Stimulated activated CD4-positive, alpha-beta T cell treated with anti-CD3 and anti-CD28 coated beads, Interleukin-1b, Interleukin-23, amount 100 ng/mL, for 1 hour (primary cell): ENCODE measurements around the gene SCUBE2.

ENCODE experiments used
- DNase-seq, 2 donors: peaks; one replicate each; pipeline ENCODE4 v3.0.0-alpha.2; 2020; ENCODE audit warnings: low read depth in 2 of 2

The SCUBE2 gene

DNA sequence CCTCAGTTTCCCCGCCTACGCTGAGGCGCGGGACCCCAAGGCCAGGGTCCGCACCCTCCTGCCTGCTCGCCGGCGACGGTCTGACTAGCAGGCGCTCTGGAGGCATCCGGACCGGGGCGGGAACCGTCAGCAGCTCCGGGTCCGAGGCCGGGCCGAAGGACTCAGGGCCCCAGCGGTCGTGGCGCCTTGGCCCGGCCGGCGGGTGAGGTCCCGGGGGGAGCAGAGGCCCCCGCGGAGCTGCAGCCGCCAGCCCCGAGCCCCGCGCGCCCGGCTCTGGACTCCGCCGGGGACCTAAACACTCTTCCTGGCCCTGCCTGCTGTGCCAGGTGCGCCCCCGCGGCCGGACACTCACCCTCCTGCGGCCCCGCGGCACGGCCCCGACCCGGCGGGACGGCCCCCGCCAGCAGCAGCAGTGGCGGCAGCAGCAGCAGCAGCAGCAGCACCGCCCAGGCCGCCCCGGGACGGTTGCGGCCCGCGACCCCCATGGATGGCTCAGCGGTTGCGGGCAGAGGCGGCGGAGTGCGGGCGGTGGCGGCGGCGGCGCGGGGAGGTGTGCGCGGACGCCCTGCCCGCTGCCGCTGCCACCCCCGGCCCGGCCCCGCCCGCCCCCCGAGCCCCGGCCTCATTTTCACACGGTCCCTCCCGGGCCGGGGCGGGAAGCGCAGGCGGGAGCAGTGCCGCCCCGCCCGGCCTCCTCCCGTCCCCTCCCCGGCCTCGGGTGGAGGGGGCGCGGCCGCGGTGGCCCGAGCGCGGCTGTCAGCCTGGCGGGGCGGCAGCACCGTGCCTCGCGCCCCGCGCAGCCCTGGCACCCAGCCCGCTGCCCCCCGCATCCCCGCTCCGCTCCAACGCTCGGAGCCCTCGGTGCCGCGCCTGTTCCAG is at the start of gene SCUBE2:
SCUBE2 (minus strand) TSS at position 556 of the 879 bp plus-strand sequence; CDS start at position 485, 71 bp downstream.
- DNase-seq, result no peak

DNA sequence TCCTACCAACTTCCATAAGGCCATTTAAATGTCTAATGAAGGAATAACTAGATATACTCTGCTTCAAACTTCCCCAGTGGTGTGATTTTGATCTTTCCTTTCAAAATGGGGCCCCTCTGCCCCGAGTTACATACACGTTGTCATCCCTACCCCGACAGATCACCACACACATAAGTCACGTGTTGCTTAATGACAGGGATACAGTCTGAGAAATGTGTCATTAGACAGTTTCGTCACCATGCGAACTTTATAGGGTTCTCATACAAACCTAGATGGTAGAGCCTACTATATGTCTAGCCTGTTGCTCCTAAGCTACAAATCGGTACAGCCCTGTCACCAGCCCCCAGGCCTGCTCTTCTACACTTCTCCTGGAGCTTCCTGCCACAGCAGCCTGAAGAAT is 49.8 kb upstream of the SCUBE2 start:
- DNase-seq, result no peak

DNA sequence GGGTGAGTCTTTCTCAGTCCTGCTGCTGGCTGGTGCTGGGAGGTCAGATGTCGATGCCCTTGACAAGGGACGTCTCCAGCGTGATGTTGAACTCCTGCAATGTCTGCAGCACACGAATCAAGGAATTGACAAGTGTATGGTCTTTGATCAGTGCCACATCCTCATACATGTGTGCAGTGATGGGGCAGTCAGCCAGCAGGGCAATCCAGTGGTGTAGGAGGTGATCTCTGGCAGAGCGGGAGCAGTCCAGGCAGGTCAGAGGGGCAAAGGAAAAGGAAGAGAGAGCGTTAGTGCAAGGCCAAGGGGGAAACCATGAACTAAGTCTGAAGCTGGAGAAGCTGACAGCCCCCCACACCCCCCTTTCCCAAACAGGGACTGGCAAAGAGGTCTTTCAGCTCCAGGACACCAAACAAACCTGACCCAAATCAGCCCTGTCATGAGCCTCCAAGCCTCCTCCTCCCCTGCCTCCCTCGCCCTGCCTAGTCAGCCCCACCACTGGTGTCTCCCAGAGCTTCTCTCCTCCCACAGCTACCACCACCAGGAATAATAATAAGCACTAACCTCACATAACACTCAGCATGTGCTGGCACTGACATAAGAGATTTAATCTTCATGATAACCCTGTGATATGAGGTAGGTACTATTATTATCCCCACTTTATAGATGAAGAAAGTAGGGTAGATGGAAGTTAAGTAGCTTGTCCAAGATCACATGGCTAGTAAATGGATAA is 48.4 kb upstream of the SCUBE2 start:
- no peak for DNase-seq

DNA sequence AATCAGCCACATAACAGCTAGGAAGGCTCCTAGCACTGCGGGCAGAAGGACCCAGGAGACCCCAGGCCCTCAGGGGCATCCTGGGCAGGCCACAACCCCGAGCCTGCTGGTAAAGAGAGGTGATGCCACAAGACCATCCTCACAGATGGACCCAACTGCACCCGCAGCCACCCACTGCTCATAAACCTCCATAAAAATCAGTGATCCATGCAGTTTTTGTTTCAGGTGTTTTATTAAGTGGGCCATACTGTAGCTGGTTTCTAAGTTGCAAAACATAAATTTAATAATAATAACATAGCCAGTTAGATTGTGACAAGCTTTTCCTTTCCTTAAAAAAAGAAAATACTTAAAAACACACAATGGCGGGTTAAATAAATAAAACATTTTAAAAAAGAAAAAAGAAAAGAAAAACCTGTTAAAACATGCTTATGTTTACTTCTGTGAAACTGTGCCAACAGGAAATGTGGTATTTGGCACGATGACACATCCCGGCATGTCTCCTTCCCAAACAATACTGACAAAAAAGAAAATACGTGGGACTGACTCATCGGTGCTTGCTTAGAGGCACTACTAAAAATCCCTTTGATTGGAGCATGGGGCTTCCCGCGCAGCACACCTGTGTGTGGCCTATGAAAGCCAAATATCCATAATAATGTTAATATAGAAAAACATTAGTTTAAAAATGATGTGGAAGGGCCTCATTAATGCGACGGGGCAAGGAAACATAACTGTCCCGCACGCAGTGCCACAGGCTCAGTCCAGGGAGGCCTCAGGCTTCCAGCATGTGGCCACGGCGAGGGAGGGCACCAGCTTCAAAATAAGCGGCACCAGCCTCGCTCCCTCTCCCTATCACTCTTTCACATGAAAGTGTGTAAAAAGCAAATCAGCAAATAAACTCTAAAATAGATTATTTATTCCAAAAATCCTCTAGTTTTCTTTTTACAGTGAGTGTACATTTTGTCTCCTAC is 47.5 kb upstream of the SCUBE2 start:
- DNase-seq, result peak in 1 of 2 donors; percentile 1

DNA sequence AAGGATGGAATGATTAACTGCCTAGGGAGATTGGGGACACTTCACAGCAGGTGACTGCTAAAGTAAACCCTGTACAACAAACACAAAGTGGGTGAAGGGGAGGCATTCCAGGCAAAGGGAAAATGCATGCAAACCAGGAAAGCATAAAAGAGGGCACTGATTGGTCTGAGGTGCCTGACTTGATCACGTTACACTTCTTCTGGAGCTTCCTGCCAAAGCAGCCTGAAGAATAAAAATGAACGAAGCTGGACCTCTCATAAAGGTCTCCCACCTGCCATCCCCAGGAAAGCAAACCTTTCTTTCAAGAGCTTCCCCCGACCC is 46.7 kb upstream of the SCUBE2 start:
- no peak for DNase-seq

DNA sequence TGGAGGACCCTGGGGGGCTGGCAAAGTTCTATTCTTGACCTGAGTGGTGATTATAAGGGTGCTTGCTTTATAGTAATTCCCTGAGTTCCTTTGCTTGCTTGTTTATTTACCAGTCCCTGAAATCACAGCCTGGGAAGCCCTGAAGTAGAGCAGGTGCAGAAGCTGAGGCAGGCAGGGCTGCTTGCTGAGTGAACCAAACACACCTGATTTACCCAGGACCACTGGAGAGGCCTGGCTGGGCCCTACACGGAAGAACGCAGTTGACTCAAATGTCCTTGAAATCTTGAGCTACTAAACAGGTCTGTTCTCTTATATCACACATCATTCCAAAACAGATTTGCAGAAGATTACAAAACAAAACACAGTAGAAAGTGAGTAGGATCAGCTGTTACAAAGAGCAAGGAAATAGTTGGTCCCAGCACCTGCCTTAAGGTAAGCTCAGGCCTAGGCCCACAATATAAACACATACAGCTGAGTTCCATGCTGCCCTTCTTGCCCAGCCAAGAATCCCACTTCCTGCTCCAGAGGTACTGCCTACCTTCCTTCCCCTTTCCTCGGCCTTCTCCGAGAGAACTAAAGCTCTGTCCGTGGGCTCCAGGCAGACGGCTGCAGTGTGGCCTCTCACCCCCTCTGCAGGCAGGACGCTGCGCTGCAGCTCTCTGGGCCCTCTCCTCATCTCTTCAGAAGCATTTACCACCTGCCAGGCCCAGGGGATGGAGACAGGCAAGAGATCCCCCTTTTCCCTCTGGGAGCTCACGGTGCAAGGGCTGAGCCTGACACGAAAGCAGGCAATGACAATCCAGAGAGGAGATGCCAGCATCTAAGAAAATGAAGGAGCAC is 46.1 kb upstream of the SCUBE2 start:
- DNase-seq, result peak; percentile 21 to 52

DNA sequence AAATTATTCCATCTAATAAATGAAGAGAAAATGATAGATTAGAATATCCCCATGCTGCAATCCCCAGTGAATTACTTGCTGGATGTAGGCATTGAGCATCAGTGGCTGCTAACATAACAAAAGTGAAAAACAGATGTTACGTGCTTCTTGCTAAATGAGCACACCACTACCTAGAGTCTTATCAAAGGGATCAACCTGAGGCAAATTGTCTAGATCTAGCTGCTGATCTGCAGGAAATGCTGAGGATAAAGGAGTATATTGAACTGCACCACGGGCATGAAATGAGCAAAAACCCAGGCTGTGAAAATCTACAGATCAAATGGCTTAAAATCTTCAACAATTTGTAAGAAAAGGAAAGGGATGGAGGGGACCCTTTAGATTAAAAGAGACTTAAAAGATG is 45.3 kb upstream of the SCUBE2 start:
- DNase-seq, result no peak

DNA sequence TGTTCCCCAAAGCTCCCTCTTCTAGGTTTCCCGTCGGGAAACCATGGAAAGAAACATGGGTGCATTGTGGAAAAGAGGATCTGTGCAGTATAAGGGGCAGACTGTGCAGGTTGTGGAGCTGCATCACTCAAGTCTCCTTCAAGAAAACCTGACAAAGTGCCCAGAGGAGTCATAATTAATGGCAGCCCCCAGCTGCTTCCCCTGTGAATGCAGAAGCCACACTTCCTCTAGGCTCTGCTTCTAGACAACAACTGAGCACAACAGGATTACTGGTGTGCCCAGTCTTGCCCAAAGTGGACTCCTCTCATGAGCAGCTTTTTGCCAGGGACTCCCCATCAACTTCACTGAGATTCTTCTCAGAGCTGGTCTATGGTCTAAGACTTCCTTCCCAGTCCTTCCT is 42.6 kb upstream of the SCUBE2 start:
- no peak for DNase-seq

DNA sequence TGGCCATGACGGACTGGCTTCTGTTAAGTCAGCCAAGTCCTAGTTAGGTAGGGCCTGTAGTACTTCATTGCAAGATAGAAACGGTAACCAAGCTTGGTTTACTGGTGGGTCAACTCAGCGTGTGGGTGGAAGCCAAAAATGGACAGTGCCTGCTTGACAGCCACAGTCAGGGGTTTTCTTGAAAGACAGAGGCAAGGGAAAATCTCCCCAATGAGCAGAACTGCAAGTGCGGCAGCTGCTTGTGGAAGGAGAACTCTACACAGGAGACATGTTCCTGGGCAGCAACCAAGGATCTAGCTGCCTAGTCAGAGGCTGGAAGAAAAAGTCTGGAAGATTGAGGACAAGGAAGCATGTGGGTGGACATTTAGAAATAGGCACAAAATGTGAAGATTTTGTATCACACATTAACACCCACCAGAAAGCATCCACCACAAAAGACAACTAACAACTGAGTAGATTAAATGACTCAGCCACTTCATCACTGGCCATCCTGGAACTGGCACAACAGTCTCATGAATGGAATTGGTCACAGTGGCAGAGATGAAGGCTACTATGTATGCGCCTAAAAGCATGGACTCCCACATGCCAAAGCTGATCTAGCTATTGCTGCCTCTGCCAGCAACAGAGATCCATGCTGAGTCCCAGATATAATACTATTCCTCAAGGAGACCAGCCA is 40.9 kb upstream of the SCUBE2 start:
- no peak for DNase-seq

DNA sequence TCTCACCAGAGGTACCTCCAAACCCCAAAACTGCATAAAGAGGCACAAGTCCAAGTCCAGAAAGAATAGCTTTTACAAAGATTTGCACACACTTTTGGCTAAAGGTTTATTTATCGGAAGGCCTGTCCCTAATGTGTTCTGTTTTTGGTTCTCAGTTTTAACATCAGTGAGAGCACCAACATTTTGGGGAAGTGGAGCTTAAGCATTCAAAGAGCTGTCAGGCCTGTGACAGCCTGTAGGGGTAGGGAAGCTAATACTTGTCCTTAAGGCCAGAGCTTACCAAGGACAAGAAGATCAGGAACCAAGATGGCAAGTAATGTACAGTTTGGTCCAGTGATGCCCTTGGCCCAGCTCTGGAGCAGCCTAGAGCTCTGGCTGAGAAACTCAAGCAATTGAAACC is 38.9 kb upstream of the SCUBE2 start:
- no peak for DNase-seq

DNA sequence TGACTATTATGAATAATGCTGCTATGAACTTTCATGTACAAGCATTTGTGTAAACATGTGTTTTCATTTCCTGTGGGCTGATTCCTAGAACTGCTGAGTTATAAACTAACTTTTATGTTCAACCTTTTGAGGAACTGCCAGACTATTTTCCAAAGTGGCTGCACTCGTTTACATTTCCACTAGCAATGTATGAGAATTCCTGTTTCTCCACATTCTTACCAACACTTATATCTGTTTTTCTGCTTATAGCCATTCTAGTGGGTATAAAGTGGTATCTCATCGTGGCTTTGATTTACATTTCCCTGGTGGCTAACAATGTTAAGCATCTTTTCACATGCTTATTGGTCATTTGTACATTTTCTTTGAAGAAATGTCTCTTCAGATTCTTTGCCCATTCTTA is 35.2 kb upstream of the SCUBE2 start:
- no peak for DNase-seq

DNA sequence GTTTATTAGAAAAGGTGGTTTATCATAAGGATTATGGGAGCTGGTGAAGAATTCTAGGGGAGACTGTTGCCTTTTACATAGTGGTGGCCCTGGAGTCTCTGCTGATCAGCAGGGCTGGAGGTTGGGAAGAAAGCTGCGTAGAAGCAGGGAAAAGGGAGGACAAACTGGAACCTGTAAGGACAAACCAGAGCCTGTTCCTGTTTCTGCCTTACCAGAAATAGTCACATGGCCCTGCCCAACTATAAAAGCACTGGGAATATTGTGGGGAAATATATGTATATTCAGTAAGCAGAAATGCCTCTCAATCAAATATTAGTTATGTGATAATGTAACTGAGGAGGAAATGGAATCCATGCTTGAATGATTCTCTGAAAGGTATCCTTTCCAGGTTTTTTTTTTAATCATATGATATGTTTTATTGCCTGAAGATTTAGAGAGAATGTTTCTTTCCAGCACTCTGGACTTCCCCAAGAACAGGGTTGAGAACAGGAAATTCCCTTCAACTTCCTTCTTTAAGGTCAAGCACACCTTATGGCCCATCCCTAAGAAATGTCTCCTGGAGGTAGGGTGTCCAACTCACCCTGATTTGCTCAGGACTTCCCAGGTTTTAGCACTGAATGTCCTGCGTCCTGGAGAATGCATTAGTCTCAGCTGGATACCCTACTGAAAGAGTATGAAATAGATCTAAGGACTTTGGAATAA is 33.9 kb upstream of the SCUBE2 start:
- no peak for DNase-seq

DNA sequence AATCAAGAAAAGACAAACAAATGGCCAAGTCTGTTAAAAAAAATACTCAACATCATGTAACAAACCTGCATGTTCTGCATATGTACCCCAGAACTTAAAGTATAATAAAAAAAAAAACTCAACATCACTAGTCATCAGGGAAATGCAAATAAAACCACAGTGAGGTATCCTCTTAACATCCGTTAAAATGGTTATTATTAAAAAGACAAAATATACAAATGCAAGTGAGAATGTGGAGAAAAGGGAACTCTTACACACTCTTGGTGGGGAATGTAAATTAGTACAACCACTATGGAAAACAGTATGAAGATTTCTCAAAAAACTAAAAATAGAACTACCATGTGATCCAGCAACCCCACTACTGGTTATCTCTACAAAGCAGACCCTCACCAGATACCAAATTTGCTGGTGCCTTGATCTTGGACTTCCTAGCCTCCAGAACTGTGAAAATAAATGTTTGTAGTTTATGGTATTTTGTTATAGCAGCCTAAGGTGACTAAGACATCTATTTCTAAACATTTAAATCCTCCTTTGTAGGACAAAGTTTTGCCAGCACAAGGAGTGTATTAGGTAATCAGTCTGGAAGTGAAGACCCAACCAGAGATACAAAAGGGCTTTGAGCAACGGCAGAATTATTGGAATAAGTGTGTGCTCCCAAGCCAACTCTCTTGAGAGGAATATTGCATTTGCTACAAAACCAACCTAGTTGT is 32.4 kb upstream of the SCUBE2 start:
- DNase-seq, result no peak

DNA sequence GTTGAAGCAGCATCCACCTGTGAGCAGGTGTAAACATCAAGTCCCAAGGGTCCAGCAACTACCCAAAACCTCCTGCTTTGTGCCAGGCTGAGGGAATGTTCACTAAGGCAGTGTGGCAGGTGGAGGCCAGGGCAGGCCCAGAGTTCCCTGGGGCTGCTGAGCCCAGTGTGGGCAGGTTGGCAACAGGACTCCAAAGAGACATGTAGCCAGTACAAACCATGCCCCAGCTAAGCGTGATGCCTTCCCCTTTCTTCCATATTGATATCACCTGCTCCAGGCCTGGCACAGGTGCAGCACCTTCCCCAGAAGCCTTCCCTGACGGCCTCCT is 30.0 kb upstream of the SCUBE2 start:
- DNase-seq, result no peak

DNA sequence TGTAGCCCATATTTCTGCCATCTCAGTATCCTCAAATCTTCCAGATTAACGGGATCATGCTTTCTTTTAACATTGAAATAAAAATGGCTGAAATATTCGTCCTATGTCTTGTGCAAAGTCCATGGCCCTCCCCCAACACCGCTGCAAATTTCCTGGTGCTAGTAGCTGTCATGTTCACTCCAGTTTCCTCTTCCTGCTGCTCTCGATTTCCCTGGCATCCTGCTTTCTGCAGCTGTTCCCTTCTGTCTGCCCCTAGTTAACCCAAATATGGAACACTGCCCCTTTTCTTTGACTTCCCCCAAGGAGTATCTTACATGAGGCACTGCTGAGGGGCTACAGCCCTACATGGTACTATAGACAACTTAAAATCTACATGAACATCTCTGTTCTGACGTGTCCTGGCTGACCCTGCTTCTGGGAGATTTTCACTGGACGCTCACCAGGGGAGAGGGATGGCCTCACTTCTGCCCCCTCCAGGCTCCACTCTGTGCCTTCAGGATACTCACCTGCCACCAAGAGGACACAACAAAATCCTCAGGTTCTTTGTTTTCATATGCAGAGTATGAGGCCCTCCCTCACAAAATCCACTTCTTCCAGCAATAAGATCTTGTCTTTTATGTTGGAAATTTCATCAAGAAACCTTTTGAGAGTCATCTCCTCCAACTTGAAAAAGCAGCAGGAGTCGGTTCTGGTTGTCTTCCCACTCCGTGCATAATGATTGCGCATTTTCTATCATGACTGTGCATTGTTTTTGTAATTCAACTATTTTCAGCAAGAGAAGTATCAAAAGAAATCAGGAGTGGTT is 29.5 kb upstream of the SCUBE2 start:
- no peak for DNase-seq

DNA sequence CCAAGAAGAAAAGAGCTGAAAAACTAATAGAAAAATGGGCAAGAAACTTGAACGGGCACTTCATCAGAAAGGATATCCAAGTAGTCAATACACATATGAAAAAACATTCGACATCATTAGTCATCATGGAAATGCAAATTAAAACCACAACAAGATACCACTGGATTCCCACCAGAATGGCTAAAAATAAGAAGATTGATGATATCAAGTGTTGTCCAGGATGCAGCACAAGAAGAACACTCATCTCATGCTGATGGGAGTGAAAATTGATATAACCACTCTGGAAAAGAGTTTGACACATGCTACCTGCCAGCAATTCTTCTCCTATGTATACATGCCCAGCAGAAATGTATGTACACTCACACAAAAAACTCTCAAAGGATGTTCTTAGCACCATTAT is 26.9 kb upstream of the SCUBE2 start:
- no peak for DNase-seq

DNA sequence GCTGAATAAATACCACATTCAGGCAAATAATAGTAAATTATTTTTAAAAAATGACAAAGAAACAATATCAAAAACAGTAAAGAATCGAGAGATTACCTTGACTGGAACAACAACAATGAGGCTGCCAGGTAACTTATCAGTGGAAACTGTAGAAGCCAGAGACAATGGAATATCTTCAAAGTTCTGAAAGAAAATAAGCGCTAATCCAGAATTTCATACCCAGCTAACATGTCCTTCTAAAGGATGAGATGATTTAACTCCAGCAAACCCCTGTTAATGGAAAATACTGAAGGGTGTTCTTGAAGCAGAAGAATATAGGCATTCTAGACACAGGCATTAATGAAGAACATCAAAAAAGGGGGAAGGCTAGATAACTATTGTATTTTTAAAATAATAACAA is 20.7 kb upstream of the SCUBE2 start:
- DNase-seq, result no peak

DNA sequence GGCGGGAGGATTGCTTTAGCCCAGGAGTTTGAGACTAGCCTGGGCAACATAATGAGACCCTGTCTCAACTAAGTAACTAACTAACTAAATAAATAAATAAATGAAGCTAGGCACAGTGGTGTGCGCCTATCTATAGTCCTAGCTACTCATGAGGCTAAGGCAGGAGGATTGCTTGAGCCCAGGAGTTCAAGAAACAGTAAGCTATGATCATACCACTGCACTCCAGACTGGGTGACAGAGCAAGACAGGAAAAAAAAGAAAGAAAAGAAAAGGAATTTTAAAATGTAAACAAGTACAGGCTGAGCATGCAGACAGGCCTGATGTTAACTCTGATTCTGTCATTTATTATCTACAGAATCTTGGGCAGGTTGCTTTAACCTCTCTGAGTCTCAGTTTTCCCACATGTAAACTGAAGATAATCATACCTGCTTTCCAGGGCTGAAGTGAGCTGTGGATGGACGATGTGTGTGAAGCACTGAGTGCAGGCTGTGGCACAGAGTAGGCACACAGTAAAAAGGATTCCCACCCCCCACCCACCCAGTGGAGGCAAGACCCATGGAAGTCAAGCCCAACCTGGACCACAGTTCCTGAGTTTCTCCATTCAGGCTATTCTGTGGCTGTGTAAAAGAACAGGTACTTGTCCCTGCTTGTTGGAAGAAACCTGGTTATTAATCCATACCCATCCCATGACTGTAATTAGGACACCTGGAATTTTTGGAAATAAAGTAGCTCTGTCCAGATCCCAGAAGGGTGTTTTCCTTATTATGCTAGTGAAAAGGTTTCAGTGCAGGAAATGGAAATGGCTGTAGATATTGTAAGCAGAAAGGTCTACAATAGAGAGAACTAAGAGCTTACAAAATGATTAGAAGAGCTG is 18.7 kb upstream of the SCUBE2 start:
- DNase-seq, result no peak
